Activated CD4-positive, CD25-positive, alpha-beta regulatory T cell (primary cell): ENCODE data around the gene PRKCZ.

ENCODE experiments used
- DNase-seq, 4 experiments: peaks; one replicate each; lab custom pipeline; 2025; lab: John Stamatoyannopoulos, UW

The PRKCZ gene

GRCh38 chr1:2024887-2025286, 25.3 kb upstream of the PRKCZ start:
- no peak for DNase-seq

- no peak for DNase-seq
Observed at GRCh38 chr1:2025491-2025981, 24.7 kb upstream of the PRKCZ start.

- no peak for DNase-seq
Observed at GRCh38 chr1:2027961-2028583, 22.1 kb upstream of the PRKCZ start.

GRCh38 chr1:2028870-2029560, 21.2 kb upstream of the PRKCZ start:
- no peak for DNase-seq

- no peak for DNase-seq
Observed at GRCh38 chr1:2029561-2029960, 20.6 kb upstream of the PRKCZ start.

- no peak for DNase-seq
Observed at GRCh38 chr1:2030076-2030871, 19.9 kb upstream of the PRKCZ start.

GRCh38 chr1:2031546-2032540, 18.4 kb upstream of the PRKCZ start:
- no peak for DNase-seq

GRCh38 chr1:2032737-2033136, 17.5 kb upstream of the PRKCZ start:
- DNase-seq: no peak

GRCh38 chr1:2033165-2033564, 17.0 kb upstream of the PRKCZ start:
- no peak for DNase-seq

GRCh38 chr1:2036287-2036686, 13.9 kb upstream of the PRKCZ start:
- DNase-seq: no peak

GRCh38 chr1:2037314-2037979, 12.8 kb upstream of the PRKCZ start:
- no peak for DNase-seq

GRCh38 chr1:2038229-2038628, 12.0 kb upstream of the PRKCZ start:
- no peak for DNase-seq

GRCh38 chr1:2039251-2039650, 11.0 kb upstream of the PRKCZ start:
- no peak for DNase-seq

- DNase-seq: no peak
Observed at GRCh38 chr1:2041305-2041704, 8.9 kb upstream of the PRKCZ start.

GRCh38 chr1:2041887-2042286, 8.3 kb upstream of the PRKCZ start:
- DNase-seq: no peak

GRCh38 chr1:2042830-2043773, 7.1 kb upstream of the PRKCZ start:
- DNase-seq: no peak

- DNase-seq: no peak
Observed at GRCh38 chr1:2043886-2044285, 6.3 kb upstream of the PRKCZ start.

- peak; percentile 59 to 75 (median 67) for DNase-seq
Observed at GRCh38 chr1:2044510-2045319, 5.5 kb upstream of the PRKCZ start.
